Neural progenitor cell (in vitro differentiated cells): Measurements from ENCODE around the gene SYCP1. TPM values are rescaled to one million over a fixed set of nuclear protein-coding genes. Genes with fewer than 3 reads are reported as not detected.
"Not testable (repeated sequence)": the region's sequence is repeated elsewhere in the genome, so short reads cannot be mapped to it uniquely, and the experiment has no call there.

Source experiments
- DNase-seq: peaks from one replicate; pipeline ENCODE4 v3.0.0-alpha.2; 2016; ENCODE audit warnings: low spot score
- H2AFZ ChIP-seq: fragments of 200-600 bp; sonication (generic); replicated peaks from 2 replicates; pipeline ENCODE4 v1.6.1; 2016; ENCODE audit warnings: antibody characterized with exemption
- H3F3A ChIP-seq: fragments of 200-600 bp; sonication (generic); 2 replicates; pipeline ENCODE4 v1.6.1; 2016; ENCODE audit warnings: antibody characterized with exemption, low read depth
- H3K27ac ChIP-seq: fragments of 200-600 bp; sonication (generic); 2 replicates; pipeline ENCODE4 v1.5.1; 2016; ENCODE audit warnings: mild to moderate bottlenecking
- H3K27me3 ChIP-seq: fragments of 200-600 bp; sonication (generic); 2 replicates; pipeline ENCODE4 v1.6.1; 2016; ENCODE audit warnings: mild to moderate bottlenecking, moderate library complexity
- H3K36me3 ChIP-seq: fragments of 200-600 bp; sonication (generic); 2 replicates; pipeline ENCODE4 v1.5.1; 2016
- H3K4me1 ChIP-seq: fragments of 200-600 bp; sonication (generic); 2 replicates; pipeline ENCODE4 v1.6.1; 2016; ENCODE audit warnings: mixed run types
- H3K4me2 ChIP-seq: fragments of 200-600 bp; sonication (generic); 2 replicates; pipeline ENCODE4 v1.6.1; 2016
- H3K4me3 ChIP-seq: fragments of 200-600 bp; sonication (generic); 2 replicates; pipeline ENCODE4 v1.5.1; 2016
- H3K79me2 ChIP-seq: fragments of 200-600 bp; sonication (generic); 2 replicates; pipeline ENCODE4 v1.6.1; 2016; ENCODE audit warnings: low read depth
- H3K9ac ChIP-seq: fragments of 200-600 bp; sonication (generic); 2 replicates; pipeline ENCODE4 v1.6.1; 2016
- H3K9me3 ChIP-seq: fragments of 200-600 bp; sonication (generic); 2 replicates; pipeline ENCODE4 v1.5.1; 2016; ENCODE audit warnings: low read depth
- H4K20me1 ChIP-seq: fragments of 200-600 bp; sonication (generic); 2 replicates; pipeline ENCODE4 v1.6.1; 2016; ENCODE audit warnings: low read depth
- H3K27ac Mint-ChIP-seq: 3 replicates; pipeline ENCODE4 v1.8.0; 2021; ENCODE audit warnings: mixed read lengths
- H3K27me3 Mint-ChIP-seq: 2 replicates; pipeline ENCODE4 v1.8.0; 2022; ENCODE audit warnings: low read depth, mild to moderate bottlenecking, inconsistent platforms, moderate library complexity, mixed read lengths; ENCODE audit not compliant: insufficient read depth
- H3K36me3 Mint-ChIP-seq: 3 replicates; pipeline ENCODE4 v1.8.0; 2021; ENCODE audit warnings: mixed read lengths
- H3K4me1 Mint-ChIP-seq: 3 replicates; pipeline ENCODE4 v1.8.0; 2021; ENCODE audit warnings: mixed read lengths
- H3K4me3 Mint-ChIP-seq: 3 replicates; pipeline ENCODE4 v1.8.0; 2021; ENCODE audit warnings: mild to moderate bottlenecking, moderate library complexity, mixed read lengths
- H3K9me3 Mint-ChIP-seq: 3 replicates; pipeline ENCODE4 v1.8.0; 2020; ENCODE audit warnings: mixed read lengths
- CTCF ChIP-seq: fragments of 200-600 bp; sonication (generic); IDR thresholded peaks from 2 replicates; pipeline ENCODE4 v1.5.1; 2017; ENCODE audit warnings: antibody characterized with exemption, mild to moderate bottlenecking
- EZH2 ChIP-seq: fragments of 200-600 bp; sonication (generic); IDR thresholded peaks from 2 replicates; pipeline ENCODE4 v1.6.1; 2017; ENCODE audit warnings: antibody characterized with exemption, mild to moderate bottlenecking, moderate library complexity
- EZH2phosphoT487 ChIP-seq: fragments of 200-600 bp; sonication (generic); IDR thresholded peaks from 2 replicates; pipeline ENCODE4 v1.6.1; 2017; ENCODE audit warnings: antibody characterized with exemption
- total RNA-seq: library from RNA; depleted of rRNA; stranded (reverse); fragments of >200 nt; gene quantifications from 2 replicates; pipeline ENCODE4 v1.2.3, GENCODE V29; 2015; ENCODE audit warnings: low replicate concordance

Gene SYCP1
- total RNA-seq, 1 donor from 2014 or later, result 0.11 TPM

GRCh38 chr1:115006191-115006590 is 151.5 kb downstream of the SYCP1 start:
- Histone ChIP-seq H3K27ac (no peak overlapping the region), H3K27me3 (no peaks in the 10 kb centered on the region), H4K20me1 (no peaks in the 10 kb centered on the region), H3K79me2 (no peaks in the 10 kb centered on the region), H3K9ac (no peak overlapping the region), H3K9me3 (no peaks in the 10 kb centered on the region), H2AFZ (no peak overlapping the region), H3K4me3 (no peak overlapping the region), H3K4me2 (no peak overlapping the region), H3K4me1 (no peaks in the 10 kb centered on the region), H3F3A (no peaks in the 10 kb centered on the region), H3K36me3 (no peaks in the 10 kb centered on the region)
- H3K27ac Mint-ChIP-seq, result no peak overlapping the region
- no peaks in the 10 kb centered on the region for H3K9me3 Mint-ChIP-seq
- H3K4me3 Mint-ChIP-seq, result no peak overlapping the region
- DNase-seq, result no peak
- H3K27me3 Mint-ChIP-seq, result peaks cover 3% of the 10 kb centered on the region
- H3K4me1 Mint-ChIP-seq, result no peaks in the 10 kb centered on the region
- no peaks in the 10 kb centered on the region for H3K36me3 Mint-ChIP-seq
- TF ChIP-seq EZH2phosphoT487 (no peak), CTCF (no peak), EZH2 (no peak)

GRCh38 chr1:115012006-115012405 is 157.3 kb downstream of the SYCP1 start:
- H3F3A ChIP-seq, result no peaks in the 10 kb centered on the region
- no peaks in the 10 kb centered on the region for H3K27me3 ChIP-seq
- H2AFZ ChIP-seq, result no peak overlapping the region
- no peaks in the 10 kb centered on the region for H3K36me3 Mint-ChIP-seq
- no peak for TF ChIP-seq EZH2phosphoT487
- no peak for TF ChIP-seq CTCF
- TF ChIP-seq EZH2, result no peak
- H3K4me1 ChIP-seq, result no peaks in the 10 kb centered on the region
- H3K79me2 ChIP-seq, result no peaks in the 10 kb centered on the region
- no peaks in the 10 kb centered on the region for H3K9me3 ChIP-seq
- no peak overlapping the region for H3K27ac Mint-ChIP-seq
- no peak overlapping the region for H3K4me3 Mint-ChIP-seq
- no peak overlapping the region for H3K9ac ChIP-seq
- no peak overlapping the region for H3K4me2 ChIP-seq
- no peak overlapping the region for H3K4me3 ChIP-seq
- H3K9me3 Mint-ChIP-seq, result no peaks in the 10 kb centered on the region
- H3K36me3 ChIP-seq, result no peaks in the 10 kb centered on the region
- H3K4me1 Mint-ChIP-seq, result no peaks in the 10 kb centered on the region
- no peaks in the 10 kb centered on the region for H4K20me1 ChIP-seq
- no peaks in the 10 kb centered on the region for H3K27me3 Mint-ChIP-seq
- H3K27ac ChIP-seq, result no peak overlapping the region
- DNase-seq, result no peak

GRCh38 chr1:115012434-115012833 is 157.8 kb downstream of the SYCP1 start:
- H3K4me1 ChIP-seq, result no peaks in the 10 kb centered on the region
- H3K79me2 ChIP-seq, result no peaks in the 10 kb centered on the region
- no peaks in the 10 kb centered on the region for H3K9me3 Mint-ChIP-seq
- H4K20me1 ChIP-seq, result no peaks in the 10 kb centered on the region
- H3K36me3 ChIP-seq, result no peaks in the 10 kb centered on the region
- H3K27me3 ChIP-seq, result no peaks in the 10 kb centered on the region
- no peaks in the 10 kb centered on the region for H3K9me3 ChIP-seq
- no peak overlapping the region for H3K4me2 ChIP-seq
- H3K27ac Mint-ChIP-seq, result no peak overlapping the region
- DNase-seq, result no peak
- H3F3A ChIP-seq, result no peaks in the 10 kb centered on the region
- H3K4me3 Mint-ChIP-seq, result no peak overlapping the region
- no peak overlapping the region for H3K4me3 ChIP-seq
- H3K4me1 Mint-ChIP-seq, result no peaks in the 10 kb centered on the region
- TF ChIP-seq EZH2 (no peak), EZH2phosphoT487 (no peak), CTCF (no peak)
- no peak overlapping the region for H3K27ac ChIP-seq
- no peak overlapping the region for H2AFZ ChIP-seq
- H3K27me3 Mint-ChIP-seq, result no peaks in the 10 kb centered on the region
- H3K9ac ChIP-seq, result no peak overlapping the region
- H3K36me3 Mint-ChIP-seq, result no peaks in the 10 kb centered on the region

GRCh38 chr1:115013792-115014191 is 159.1 kb downstream of the SYCP1 start:
- no peak for TF ChIP-seq EZH2
- TF ChIP-seq EZH2phosphoT487, result no peak
- TF ChIP-seq CTCF, result no peak
- H3K36me3 Mint-ChIP-seq, result no peaks in the 10 kb centered on the region

GRCh38 chr1:115019549-115019948 is 164.9 kb downstream of the SYCP1 start:
- not testable (repeated sequence) for H3K4me1 ChIP-seq, H4K20me1 ChIP-seq, H3K4me3 Mint-ChIP-seq, H3K79me2 ChIP-seq, H3K9me3 Mint-ChIP-seq, H3K27ac ChIP-seq, H3K36me3 ChIP-seq, H3K27me3 Mint-ChIP-seq, H3K4me3 ChIP-seq, H3K27me3 ChIP-seq, H3K9ac ChIP-seq, H3K27ac Mint-ChIP-seq, H3K9me3 ChIP-seq, H3F3A ChIP-seq, H3K36me3 Mint-ChIP-seq, DNase-seq, H3K4me2 ChIP-seq, H2AFZ ChIP-seq, H3K4me1 Mint-ChIP-seq

More at GRCh38 chr1:115013792-115014191, 159.1 kb downstream of the SYCP1 start:
- Histone ChIP-seq H3K9ac (no peak overlapping the region), H4K20me1 (no peaks in the 10 kb centered on the region), H3K4me2 (no peak overlapping the region), H3F3A (no peaks in the 10 kb centered on the region), H3K4me3 (no peak overlapping the region), H3K79me2 (no peaks in the 10 kb centered on the region), H3K9me3 (no peaks in the 10 kb centered on the region), H3K27ac (no peak overlapping the region), H2AFZ (no peak overlapping the region), H3K27me3 (no peaks in the 10 kb centered on the region), H3K4me1 (no peaks in the 10 kb centered on the region), H3K36me3 (no peaks in the 10 kb centered on the region)
- Mint-ChIP-seq H3K9me3 (no peaks in the 10 kb centered on the region), H3K27me3 (no peaks in the 10 kb centered on the region), H3K27ac (no peak overlapping the region), H3K4me1 (no peaks in the 10 kb centered on the region), H3K4me3 (no peak overlapping the region)
- DNase-seq, result no peak
